ENCODE measurements around the gene IGSF21.

IGSF21 gene

GRCh38 chr1:18247151-18247550 is 139.6 kb downstream of the IGSF21 start:
- TF ChIP-seq, protein P1, sequence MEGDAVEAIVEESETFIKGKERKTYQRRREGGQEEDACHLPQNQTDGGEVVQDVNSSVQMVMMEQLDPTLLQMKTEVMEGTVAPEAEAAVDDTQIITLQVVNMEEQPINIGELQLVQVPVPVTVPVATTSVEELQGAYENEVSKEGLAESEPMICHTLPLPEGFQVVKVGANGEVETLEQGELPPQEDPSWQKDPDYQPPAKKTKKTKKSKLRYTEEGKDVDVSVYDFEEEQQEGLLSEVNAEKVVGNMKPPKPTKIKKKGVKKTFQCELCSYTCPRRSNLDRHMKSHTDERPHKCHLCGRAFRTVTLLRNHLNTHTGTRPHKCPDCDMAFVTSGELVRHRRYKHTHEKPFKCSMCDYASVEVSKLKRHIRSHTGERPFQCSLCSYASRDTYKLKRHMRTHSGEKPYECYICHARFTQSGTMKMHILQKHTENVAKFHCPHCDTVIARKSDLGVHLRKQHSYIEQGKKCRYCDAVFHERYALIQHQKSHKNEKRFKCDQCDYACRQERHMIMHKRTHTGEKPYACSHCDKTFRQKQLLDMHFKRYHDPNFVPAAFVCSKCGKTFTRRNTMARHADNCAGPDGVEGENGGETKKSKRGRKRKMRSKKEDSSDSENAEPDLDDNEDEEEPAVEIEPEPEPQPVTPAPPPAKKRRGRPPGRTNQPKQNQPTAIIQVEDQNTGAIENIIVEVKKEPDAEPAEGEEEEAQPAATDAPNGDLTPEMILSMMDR (IDR thresholded peaks at IDR 0.05; ENCODE audit: low read depth, low read length): no peak
- Histone ChIP-seq H3K27ac (no peak overlapping the region), H3K9me3 (ENCODE audit: severe bottlenecking) (peaks cover 4% of the 10 kb centered on the region), H3K36me3 (no peaks in the 10 kb centered on the region; the same call in 1 of the 2 replicates), H3K4me3 (ENCODE audit: low read depth, low read length) (no peak overlapping the region), H3K27me3 (ENCODE audit: insufficient read depth, low read depth, severe bottlenecking) (no peaks in the 10 kb centered on the region)
- no peak for DNase-seq

DNA sequence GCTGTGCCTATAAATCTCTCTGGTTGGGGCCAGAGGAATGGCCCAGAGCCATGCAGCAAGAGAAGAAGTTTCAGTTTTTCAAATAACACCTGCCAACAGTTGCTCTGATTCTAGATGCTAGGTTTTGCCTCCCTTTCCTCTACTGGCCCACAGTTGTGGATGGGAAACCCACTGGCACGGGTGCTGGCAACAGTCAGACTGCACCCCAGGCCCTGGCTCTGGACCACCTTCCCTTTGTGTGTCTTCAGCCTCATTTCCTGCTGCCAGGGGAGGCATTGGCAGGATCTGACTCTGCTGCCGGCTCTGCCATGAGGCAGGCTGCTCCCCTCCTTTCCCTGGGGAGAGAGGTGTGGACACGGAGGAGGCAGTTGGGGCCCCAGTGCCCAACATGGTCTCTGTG is 142.0 kb downstream of the IGSF21 start:
- peaks cover 4% of the 10 kb centered on the region for H3K9me3 ChIP-seq (ENCODE audit: severe bottlenecking)
- H3K27me3 ChIP-seq (ENCODE audit: insufficient read depth, low read depth, severe bottlenecking): no peaks in the 10 kb centered on the region
- TF ChIP-seq, protein P1 (IDR thresholded peaks at IDR 0.05; ENCODE audit: low read depth, low read length): no peak
- no peaks in the 10 kb centered on the region; the same call in 1 of the 2 replicates for H3K36me3 ChIP-seq
- no peak for DNase-seq
- H3K27ac ChIP-seq: peak overlapping the region; percentile 36
- no peak overlapping the region for H3K4me3 ChIP-seq (ENCODE audit: low read depth, low read length)

GRCh38 chr1:18253093-18253492 is 145.5 kb downstream of the IGSF21 start:
- H3K4me3 ChIP-seq (ENCODE audit: low read depth, low read length): no peak overlapping the region
- no peaks in the 10 kb centered on the region for H3K27me3 ChIP-seq (ENCODE audit: insufficient read depth, low read depth, severe bottlenecking)
- TF ChIP-seq, protein P1 (IDR thresholded peaks at IDR 0.05; ENCODE audit: low read depth, low read length): no peak
- no peak for DNase-seq
- peaks cover 4% of the 10 kb centered on the region for H3K9me3 ChIP-seq (ENCODE audit: severe bottlenecking)
- peaks cover 3% of the 10 kb centered on the region; the same call in 1 of the 2 replicates for H3K36me3 ChIP-seq
- no peak overlapping the region for H3K27ac ChIP-seq

- Histone ChIP-seq H3K4me3 (ENCODE audit: low read depth, low read length) (peak overlapping the region; percentile 34), H3K9me3 (ENCODE audit: severe bottlenecking) (no peaks in the 10 kb centered on the region), H3K27me3 (ENCODE audit: insufficient read depth, low read depth, severe bottlenecking) (no peaks in the 10 kb centered on the region), H3K27ac (peak overlapping the region; percentile 71), H3K36me3 (peaks cover 3% of the 10 kb centered on the region; the same call in 1 of the 2 replicates)
- TF ChIP-seq, protein P1 (IDR thresholded peaks at IDR 0.05; ENCODE audit: low read depth, low read length): no peak
- peak; percentile 56 for DNase-seq
Observed at GRCh38 chr1:18256282-18257235, 149.0 kb downstream of the IGSF21 start.

GRCh38 chr1:18257778-18258177 is 150.2 kb downstream of the IGSF21 start:
- Histone ChIP-seq H3K27me3 (ENCODE audit: insufficient read depth, low read depth, severe bottlenecking) (no peaks in the 10 kb centered on the region), H3K9me3 (ENCODE audit: severe bottlenecking) (no peaks in the 10 kb centered on the region), H3K36me3 (peaks cover 3% of the 10 kb centered on the region; the same call in 1 of the 2 replicates), H3K4me3 (ENCODE audit: low read depth, low read length) (no peak overlapping the region), H3K27ac (no peak overlapping the region; the same call in 1 of the 2 replicates)
- TF ChIP-seq, protein P1 (IDR thresholded peaks at IDR 0.05; ENCODE audit: low read depth, low read length): no peak
- no peak for DNase-seq

All from WERI-Rb-1 (cell line).